ENCODE measurements around the gene IRF2BP2.

DNA sequence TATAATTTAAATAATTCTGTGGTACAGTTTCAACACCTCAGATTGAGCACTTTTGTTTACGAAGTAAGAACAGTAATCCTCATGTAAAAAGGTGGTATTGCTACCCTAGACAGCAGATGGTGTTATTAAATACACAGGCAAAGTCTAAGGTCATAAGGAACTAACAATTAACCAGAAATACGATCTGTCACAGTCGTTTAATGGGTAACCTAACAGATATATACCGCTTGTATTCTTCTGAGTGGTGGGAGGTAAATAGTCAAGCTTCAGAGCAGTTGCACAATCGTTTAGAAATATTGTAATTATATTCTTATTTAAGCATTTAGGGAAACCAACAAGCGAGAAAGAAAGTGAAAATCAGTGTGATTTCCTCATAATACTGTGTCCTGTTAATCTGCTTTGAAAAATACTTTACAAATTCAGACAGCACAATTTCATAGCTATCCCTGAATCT, 9.8 kb upstream of the IRF2BP2 start:
- TF ChIP-seq CTCF (IDR thresholded peaks at IDR 0.05), result no peak
- no peak for TF ChIP-seq POLR2A (IDR thresholded peaks at IDR 0.05)
